HFFc6 (cell line): ENCODE measurements around the gene ELF2. TPM values are rescaled to one million over a fixed set of nuclear protein-coding genes. Genes with fewer than 3 reads are reported as not detected.

ENCODE experiments used
- DNase-seq: peaks from one replicate; pipeline ENCODE4 v3.0.0-alpha.2; 2018
- H3K27ac Mint-ChIP-seq: 2 replicates; pipeline ENCODE4 v1.8.0; 2020; ENCODE audit warnings: mild to moderate bottlenecking, mixed read lengths
- H3K27me3 Mint-ChIP-seq: 2 replicates; pipeline ENCODE4 v1.8.0; 2021; ENCODE audit warnings: mild to moderate bottlenecking, moderate library complexity, mixed read lengths; ENCODE audit not compliant: insufficient read depth
- H3K36me3 Mint-ChIP-seq: 2 replicates; pipeline ENCODE4 v1.8.0; 2021; ENCODE audit warnings: low read depth, mixed read lengths
- H3K4me1 Mint-ChIP-seq: 2 replicates; pipeline ENCODE4 v1.8.0; 2020; ENCODE audit warnings: low read depth, mixed read lengths
- H3K4me3 Mint-ChIP-seq: 2 replicates; pipeline ENCODE4 v1.8.0; 2020; ENCODE audit warnings: mild to moderate bottlenecking, moderate library complexity, mixed read lengths
- H3K9me3 Mint-ChIP-seq: 2 replicates; pipeline ENCODE4 v1.8.0; 2020; ENCODE audit warnings: mild to moderate bottlenecking, mixed read lengths
- total RNA-seq, 6 experiments: library from RNA; stranded (reverse); fragmentation: NEBNext Ultra II Directional; extraction: Animal tissue kit (Norgen Biotek cat#: 25700); gene quantifications; 2 replicates in 1 of 6; 3 replicates in 5 of 6; pipeline ENCODE4 v1.2.3, GENCODE V29; 2021
- TF ChIP-seq, protein P1 (sequence below): fragments of 200-600 bp; sonication (generic); IDR thresholded peaks from 2 replicates; pipeline ENCODE4 v1.5.0; 2021; ENCODE audit warnings: antibody characterized with exemption, mild to moderate bottlenecking

ELF2 gene
- total RNA-seq, 6 experiments from 2014 or later = 17.6 to 23.3 (median 21.1) TPM

DNA sequence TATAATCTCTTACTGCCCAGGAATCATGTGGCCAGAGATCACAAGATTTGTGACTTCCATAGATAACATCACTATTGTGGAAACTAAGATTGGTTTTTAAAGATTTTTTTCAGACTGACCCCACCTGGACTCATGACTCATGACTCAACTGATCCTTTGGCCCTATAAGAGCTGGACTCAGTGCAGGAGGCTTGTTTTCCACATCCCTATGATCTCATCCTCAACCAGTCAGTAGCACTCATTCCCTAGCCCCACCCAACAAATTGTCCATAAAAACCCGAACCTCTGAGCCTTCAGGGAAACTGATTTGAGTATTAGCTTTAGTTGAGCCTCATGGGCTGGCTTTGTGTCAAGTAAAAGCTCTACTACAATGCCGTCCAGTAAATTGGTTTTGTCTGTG, 169.4 kb downstream of the ELF2 start:
- H3K27me3 Mint-ChIP-seq = peaks cover 1% of the 10 kb centered on the region
- H3K9me3 Mint-ChIP-seq = peaks cover 7% of the 10 kb centered on the region
- H3K27ac Mint-ChIP-seq = no peak overlapping the region
- no peaks in the 10 kb centered on the region for H3K4me1 Mint-ChIP-seq
- DNase-seq = no peak
- H3K4me3 Mint-ChIP-seq = no peak overlapping the region
- TF ChIP-seq, protein P1, sequence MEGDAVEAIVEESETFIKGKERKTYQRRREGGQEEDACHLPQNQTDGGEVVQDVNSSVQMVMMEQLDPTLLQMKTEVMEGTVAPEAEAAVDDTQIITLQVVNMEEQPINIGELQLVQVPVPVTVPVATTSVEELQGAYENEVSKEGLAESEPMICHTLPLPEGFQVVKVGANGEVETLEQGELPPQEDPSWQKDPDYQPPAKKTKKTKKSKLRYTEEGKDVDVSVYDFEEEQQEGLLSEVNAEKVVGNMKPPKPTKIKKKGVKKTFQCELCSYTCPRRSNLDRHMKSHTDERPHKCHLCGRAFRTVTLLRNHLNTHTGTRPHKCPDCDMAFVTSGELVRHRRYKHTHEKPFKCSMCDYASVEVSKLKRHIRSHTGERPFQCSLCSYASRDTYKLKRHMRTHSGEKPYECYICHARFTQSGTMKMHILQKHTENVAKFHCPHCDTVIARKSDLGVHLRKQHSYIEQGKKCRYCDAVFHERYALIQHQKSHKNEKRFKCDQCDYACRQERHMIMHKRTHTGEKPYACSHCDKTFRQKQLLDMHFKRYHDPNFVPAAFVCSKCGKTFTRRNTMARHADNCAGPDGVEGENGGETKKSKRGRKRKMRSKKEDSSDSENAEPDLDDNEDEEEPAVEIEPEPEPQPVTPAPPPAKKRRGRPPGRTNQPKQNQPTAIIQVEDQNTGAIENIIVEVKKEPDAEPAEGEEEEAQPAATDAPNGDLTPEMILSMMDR = no peak
- no peaks in the 10 kb centered on the region for H3K36me3 Mint-ChIP-seq

Other genes starting within 250 kb of the ELF2 start
- 10 to 100 TPM; 16.7 to 23.5 (median 18.3) TPM for gene NOCT, start 161.4 kb downstream of the ELF2 start, total RNA-seq
- gene MGARP, start 103.0 kb upstream of the ELF2 start, total RNA-seq = 10 to 100 TPM; 10.4 to 38.5 (median 11.8) TPM
- 10 to 100 TPM; 63.0 to 72.0 (median 69.6) TPM for gene NAA15, start 124.3 kb upstream of the ELF2 start, total RNA-seq
- 10 to 100 TPM; 68.6 to 90.7 (median 74.2) TPM for gene NDUFC1, start 125.3 kb upstream of the ELF2 start, total RNA-seq